Activated CD8-positive, alpha-beta memory T cell treated with anti-CD3 and anti-CD28 coated beads for 24 hours (primary cell): Measurements from ENCODE around the gene FBLIM1.
"Not testable (repeated sequence)": the region's sequence is repeated elsewhere in the genome, so short reads cannot be mapped to it uniquely, and the experiment has no call there.

Experiments
- DNase-seq: peaks from one replicate; pipeline ENCODE4 v3.0.0-alpha.2; 2020

The FBLIM1 gene

DNA sequence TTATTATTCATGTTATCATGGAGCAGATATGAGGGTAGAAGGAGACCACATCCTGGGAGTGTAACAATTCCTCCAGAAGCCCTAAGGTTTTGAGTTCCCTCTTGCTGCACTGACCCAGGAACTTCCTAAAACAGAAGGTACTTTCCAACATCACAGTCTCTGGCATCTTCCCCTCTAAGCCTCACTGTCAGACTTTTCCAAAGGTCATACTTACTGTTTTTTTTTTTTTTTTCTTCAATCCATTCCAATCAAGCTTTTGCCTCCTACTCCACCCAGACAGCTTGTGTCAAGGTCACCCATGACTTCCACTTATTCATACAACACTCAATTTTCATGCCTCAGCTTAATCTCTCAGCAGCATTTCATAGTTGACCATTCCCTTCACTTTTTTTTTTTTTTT is 67.2 kb downstream of the FBLIM1 start:
- no peak for DNase-seq

DNA sequence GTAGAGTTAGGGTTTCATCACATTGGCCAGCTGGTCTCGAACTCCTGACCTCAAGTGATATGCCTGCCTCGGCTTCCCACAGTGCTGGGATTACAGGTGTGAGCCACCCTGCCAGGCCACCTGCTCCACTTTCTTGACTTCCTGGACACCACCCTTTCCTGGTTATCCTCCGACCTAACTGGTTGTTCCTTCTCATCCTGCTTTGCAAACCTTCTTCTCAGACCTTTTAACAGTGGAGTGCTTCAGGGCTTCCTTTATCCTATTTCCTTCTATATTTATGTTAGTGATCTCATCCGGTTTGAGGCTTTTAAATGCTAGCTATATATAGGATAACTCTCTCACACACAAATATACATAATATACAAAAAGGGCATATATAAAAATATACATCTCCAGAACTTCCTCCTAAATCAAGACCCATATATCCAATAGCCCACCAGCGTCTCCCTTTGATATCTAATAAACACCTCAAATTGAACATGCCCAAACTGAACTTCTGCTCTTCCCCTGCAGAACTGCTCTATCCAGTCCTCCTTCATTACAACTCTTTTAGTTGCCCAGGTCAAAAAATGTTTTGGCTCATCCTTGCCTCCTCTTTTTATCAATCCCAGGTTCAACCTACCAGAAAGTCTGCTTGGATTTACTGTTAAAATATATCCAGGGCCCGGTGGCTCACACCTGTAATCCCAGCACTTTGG is 68.4 kb downstream of the FBLIM1 start:
- no peak for DNase-seq

DNA sequence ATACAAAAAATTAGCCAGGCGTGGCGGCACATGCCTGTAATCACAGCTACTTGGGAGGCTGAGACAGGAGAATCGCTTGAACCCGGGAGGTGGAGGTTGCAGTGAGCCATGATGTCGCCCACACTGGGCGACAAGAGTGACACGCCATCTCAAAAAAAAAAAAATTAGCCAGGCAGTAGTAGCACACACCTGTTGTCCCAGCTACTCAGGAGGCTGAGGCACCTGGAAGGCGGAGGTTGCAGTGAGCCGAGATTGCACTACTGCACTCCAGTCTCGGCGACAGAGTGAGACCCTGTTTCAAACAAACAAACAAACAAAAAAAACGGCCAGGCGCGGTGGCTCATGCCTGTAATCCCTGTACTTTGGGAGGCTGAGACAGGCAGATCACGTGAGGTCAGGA is 69.0 kb downstream of the FBLIM1 start:
- not testable (repeated sequence) for DNase-seq

DNA sequence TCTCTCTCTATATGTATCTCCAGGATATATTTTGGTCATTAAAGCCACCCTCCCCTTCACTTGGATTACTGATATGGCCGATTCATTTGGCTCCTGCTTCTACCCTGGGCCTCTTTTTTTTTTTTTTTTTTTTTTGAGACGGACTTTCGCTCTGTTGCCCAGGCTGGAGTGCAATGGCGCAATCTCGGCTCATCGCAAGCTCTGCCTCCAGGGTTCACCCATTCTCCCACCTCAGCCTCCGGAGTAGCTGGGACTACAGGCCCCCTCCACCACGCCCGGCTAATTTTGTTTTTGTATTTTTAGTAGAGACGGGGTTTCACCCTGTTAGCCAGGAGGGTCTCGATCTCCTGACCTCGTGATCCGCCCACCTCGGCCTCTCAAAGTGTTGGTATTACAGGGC is 70.3 kb downstream of the FBLIM1 start:
- not testable (repeated sequence) for DNase-seq

DNA sequence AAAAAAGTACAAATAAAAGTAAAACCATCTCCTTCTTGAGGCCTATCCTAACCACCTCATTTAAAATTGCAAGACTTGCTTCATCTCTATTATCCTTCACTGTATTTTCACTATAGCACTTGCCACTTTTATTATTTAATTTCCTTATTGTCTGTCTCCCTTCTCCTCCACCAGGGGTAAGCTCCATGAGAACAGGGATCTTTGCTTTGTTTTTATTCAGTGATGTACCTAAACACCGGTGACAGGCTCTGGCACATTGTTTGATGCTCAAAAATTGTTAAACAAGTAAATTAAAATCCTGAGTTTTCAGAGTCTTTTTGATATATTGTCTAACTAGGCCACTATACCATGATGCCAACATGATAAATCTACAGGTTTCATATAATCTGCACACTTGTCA is 71.7 kb downstream of the FBLIM1 start:
- DNase-seq, result no peak

DNA sequence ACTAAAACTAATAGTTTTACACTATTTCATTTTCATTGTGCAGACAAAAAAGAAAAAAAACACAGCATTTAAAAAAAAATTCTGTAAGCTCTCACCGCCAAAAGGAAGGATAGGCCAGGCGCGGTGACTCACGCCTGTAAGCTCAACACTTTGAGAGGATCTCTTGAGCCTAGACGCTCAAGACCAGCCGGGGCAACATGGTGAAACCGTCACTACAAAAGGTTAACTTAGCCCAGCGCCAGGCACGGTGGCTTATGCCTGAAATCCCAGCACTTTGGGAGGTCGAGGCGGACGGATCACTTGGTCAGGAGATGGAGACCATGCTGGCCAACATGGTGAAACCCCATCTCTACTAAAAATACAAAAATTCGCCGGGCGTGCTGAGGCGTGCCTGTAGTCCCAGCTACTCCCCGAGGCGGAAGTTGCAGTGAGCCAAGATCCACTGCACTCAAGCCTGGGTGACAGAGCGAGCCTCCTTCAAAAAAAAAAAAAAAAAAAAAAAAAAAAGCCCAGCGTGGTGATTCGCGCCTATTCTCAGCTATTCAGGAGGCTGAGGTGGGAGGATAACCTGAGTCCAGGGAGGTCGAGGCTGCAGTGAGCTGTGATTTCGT is 74.6 kb downstream of the FBLIM1 start:
- peak; percentile 70 for DNase-seq

DNA sequence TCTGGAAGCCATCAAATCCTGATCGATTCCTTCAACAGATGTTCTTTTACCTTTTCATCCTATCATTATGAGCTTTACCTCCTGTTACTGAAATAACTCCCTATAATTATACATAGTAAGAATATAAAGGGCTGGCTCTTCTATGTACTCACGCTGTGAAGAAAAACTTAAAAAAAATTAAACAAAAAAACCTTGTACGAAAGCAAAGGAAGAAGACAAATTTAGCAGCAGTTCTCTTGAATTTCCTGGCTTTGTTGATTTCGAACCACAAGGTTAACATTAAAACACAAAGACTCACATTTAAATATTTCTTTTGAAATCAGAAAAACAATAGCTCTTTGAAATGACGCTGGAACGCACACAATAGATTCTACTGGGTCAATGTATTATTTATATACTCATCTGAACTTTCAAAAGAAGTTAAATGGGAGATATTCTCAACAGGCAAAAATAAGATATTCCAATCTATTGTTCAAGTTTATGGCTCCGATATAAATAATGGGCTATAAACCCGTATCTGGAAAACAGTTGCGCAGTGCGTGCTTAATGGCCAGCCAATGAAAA is 75.3 kb downstream of the FBLIM1 start:
- no peak for DNase-seq

DNA sequence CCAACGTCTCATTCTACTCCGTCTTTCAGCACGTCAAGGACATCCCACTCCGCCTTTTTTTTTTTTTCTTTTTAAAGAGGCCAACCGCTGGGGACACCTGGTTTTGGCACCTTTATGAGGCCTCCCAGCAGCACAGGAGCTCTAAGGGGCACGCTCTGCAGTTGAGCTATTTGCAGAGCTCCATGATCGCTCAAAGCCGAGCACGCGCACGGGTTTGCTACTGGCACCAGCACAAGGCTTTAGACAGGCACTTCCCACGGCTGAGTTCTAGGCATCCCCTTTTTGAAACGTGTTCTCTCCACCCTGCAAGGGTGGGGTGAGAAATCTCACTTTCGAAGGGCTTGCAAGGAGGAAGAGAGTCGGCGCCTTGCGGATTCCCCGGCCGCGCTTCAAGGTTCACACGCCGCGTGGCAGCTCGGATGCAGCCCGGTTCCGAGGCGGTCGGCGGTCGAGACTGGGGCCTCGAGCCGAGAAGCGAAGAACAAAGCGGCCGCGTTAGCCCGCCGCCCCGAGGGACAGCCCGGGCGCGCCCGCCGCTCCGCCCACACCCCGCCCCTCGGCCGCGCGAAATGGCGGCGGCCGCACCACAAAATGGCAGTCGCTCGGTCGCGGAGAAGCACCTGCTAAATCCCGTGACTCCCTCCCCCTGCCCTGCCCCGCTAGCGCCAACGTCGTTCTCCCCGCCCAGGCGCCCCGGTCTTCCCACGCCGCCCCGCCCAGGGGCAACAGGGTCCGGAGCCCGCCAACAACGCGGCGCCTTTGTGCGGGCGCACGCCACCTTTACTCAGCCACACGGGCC is 76.0 kb downstream of the FBLIM1 start:
- DNase-seq, result peak; percentile 94

DNA sequence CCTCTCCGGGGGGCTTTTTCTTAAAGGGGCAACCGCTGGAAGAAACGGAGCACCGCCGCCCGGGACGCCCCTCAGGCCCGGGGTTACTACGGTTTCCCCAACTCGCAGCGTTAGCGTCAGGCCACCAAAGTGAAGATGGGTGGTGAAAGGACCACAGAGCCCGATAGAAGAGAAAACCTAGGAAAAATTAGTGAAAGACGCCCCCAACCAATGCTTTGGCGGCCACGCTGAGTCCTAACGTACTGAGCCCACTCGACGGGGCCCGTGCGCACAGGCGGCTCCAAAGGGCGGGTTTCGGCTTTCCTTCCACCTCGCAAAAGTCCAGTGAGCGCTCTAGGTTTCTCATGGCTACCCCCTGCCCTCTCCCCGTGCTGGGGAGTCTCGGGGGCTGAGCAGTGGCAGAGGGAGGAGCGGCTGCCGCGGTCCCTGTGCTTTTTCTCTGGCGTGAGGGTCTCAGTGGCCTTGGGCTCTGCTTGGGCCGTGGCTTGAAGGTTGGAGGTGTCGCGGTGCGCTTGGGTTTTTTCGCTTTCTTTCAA is 76.7 kb downstream of the FBLIM1 start:
- no peak for DNase-seq

DNA sequence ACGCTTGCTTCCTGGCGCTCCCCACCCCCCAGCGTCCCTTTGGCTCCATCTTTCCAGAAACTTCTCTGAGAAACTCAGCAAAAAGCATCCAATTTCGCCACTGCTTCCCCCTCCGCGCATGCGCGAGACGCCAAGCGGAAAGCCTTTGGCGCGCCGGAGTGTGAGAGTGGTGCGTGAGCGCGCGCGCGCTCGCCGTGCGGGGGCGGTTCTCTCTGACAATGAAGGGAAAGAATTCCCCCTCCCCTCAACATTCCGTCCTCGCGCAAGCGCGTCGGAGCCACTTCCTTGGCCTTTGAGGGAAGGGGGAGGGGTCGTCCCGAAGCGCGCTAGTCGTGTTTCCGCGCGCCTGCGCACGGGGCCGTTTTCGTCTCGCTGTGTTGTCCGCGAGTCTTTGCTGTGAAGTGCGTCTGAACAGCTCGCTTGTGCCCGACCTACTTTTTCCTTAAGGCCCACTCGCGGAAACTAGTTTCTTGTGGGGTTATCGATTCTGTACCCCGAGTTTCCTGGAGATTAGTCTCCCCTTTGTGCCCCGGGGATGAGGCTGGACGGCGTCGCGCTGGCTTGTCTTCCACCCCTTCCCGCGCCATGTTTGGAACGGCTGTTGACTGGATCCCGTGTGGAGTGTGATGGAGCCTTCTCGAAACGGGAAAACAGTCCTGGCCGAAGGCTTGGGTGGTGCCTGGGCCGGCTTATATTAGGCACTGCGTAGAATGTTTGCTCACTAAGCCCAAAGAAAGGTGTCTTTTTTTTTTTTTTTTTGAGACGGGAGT is 77.3 kb downstream of the FBLIM1 start:
- peak; percentile 99 for DNase-seq
